ENCODE measurements around the gene ACADL.
"Not testable (repeated sequence)": the region's sequence is repeated elsewhere in the genome, so short reads cannot be mapped to it uniquely, and the experiment has no call there.

ACADL gene

GRCh38 chr2:210199186-210199765 lies 26.0 kb downstream of the ACADL start:
- no peak for DNase-seq

DNA sequence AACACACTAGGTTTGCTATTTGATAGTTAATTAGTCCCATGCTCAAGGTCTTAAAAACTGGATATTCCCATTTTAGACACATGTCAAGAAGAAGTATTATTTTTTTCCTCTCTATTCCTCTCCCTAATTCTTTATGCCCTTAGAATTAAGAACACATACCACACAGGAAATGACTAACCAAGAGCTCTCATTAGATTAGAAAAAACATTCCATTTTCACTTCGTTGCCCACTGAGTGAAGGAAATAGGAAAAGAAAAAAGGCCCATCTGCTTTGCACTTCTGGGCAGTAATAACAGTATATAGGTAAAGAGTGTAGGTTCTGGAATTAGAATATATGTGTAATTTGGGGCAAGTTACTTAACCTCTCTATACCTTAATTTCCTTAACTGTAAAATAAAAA lies 26.9 kb downstream of the ACADL start:
- no peak for DNase-seq

DNA sequence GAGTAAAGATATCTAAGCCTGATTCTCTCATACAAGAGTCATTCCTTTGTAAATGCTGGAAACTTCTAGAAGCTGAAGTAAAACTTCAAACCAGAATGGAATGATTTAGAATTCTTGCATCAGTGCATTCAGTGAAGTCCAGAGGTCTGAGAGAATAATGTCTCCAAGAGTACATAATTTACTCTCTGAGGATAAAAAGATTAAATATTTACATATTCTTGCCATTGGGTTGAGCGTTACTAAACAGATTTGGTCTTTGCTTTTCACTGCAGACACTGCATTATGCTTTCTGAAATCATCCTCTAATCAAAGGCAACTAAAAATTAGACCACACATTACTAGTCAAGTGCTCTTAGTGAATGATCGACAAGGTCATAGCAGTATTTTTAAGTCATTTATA lies 27.5 kb downstream of the ACADL start:
- no peak for DNase-seq

DNA sequence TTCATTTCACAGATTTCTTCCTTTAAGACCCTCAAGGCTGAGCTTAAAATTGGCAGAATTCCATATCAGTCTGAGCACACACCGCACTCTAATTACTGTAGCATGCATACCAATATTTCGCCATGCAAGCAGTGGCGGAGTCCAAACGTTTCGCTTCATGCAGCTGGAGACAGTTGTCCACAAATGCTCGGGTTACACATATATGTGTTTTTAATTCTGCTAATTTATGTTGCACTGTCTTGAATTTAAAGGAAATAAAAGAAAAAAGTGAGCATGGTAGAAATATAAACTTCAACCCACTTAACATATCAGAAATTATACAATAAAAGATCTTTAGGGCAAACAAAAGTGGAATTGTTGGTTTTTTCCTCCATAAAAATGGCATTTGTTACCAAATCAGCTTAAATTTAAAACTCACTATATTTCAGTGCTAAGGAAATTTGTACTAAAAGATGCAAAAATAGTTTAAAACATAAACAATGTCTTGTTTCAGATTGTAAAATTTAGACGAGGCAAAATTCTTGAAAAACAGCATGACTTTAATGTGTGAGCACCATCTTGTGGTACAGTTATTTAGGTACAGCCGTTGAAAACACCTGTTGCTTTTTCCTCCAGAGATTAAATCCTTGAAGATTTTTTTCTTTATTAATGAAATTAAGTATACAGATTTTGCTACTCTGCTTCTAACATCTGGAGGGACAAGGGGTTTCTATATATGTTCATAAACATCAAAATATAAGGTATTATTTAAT lies 30.0 kb downstream of the ACADL start:
- no peak for DNase-seq

DNA sequence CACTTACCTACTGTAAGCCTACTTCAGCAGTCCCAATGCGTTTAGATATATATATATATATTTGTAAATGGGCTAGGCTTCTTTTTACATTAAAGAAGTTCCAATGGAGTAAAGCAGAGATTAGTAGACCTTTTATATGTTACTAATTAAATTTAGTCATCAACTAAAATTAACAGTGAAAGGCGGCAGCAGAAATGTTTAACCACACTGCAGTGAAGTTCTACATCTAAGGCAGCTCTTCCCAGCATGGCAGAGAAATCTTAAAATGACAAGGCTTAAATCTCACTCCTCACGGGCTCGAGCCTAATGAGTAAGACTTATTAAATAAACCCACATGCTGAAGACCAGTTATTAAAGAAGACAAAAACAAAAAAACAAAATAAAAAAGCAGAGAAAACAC lies 34.9 kb downstream of the ACADL start:
- no peak for DNase-seq

- DNase-seq, result no peak
These were observed 35.7 kb downstream of the ACADL start for GRCh38 chr2:210189452-210190138.

- DNase-seq, result no peak
These were observed 36.5 kb downstream of the ACADL start for GRCh38 chr2:210188755-210189154.

DNA sequence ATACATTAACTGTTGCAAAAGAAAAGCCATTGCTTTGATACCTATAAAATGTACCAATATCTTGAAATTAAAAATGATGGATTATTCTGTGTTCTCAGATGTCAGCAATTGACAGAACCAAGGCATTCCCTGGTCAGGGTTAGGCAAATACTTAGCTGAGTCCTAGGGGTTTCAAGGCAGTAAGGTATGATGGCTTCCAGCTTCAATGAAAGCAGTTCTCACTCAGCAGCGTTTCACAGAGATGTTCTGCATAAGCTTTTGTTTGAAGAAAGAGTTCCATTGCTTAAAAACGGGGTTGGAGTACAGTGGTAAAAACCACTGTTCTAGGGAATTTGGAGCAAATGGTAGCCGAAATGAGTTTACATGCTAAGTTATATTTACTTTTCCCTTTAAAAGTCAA lies 37.1 kb downstream of the ACADL start:
- no peak for DNase-seq

- not testable (repeated sequence) for DNase-seq
These were observed 41.3 kb downstream of the ACADL start for GRCh38 chr2:210183936-210184335.

GRCh38 chr2:210181606-210182088 lies 43.6 kb downstream of the ACADL start:
- peak in 1 of 4 experiments; percentile 14 for DNase-seq

GRCh38 chr2:210181033-210181605 lies 44.1 kb downstream of the ACADL start:
- DNase-seq, result not testable (repeated sequence)

- no peak for DNase-seq
These were observed 44.8 kb downstream of the ACADL start for GRCh38 chr2:210180477-210180876.

DNA sequence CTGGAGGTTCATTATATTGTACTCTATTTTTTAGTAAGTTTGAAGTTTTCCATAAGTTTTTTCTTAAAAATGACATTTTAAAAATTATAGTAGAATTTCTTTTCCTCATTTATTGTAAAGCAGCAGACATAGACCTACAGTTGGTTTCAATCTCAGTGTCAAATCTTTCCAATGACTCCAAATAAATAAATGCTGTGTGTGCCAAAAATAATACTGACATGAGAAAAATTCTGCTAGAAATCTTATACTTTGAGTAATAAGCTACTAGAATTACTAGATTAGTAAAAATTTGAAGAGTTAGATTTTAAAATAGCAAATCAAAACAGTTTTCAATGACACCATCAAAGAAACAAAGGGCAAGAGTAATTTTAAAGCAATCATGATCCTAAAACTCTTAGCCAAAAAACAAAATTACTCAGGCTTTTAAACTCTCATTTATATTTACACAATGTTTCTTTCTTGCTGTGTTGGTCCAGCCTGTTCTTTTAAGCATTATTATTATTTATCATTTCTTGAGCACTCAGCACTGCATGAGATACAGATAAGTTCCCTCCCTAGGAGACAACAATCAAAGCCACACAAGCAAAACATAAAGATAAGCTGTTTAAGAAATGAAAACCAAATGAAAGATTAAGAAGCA lies 45.8 kb downstream of the ACADL start:
- no peak for DNase-seq

- DNase-seq, result no peak
These were observed 47.5 kb downstream of the ACADL start for GRCh38 chr2:210177769-210178168.

DNA sequence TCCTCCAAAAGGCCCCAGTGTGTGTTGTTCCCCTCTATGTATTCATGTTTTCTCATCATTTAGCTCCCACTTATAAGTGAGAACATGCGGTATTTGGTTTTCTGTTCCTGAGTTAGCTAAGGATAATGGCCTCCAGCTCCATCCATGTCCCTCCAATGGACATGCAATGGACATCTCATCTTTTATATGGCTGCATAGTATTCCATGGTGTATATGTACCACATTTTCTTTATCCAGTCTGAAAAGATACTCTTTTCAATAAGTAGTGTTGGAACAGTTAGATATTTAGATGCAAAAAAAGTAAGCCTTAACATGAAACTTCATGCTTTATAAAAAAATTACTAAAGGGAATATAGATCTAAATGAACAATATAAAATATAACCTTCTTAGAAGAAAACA lies 48.1 kb downstream of the ACADL start:
- not testable (repeated sequence) for DNase-seq

GRCh38 chr2:210174086-210174485 lies 51.2 kb downstream of the ACADL start:
- DNase-seq, result no peak

GRCh38 chr2:210172219-210172575 lies 53.0 kb downstream of the ACADL start:
- DNase-seq, result no peak

DNA sequence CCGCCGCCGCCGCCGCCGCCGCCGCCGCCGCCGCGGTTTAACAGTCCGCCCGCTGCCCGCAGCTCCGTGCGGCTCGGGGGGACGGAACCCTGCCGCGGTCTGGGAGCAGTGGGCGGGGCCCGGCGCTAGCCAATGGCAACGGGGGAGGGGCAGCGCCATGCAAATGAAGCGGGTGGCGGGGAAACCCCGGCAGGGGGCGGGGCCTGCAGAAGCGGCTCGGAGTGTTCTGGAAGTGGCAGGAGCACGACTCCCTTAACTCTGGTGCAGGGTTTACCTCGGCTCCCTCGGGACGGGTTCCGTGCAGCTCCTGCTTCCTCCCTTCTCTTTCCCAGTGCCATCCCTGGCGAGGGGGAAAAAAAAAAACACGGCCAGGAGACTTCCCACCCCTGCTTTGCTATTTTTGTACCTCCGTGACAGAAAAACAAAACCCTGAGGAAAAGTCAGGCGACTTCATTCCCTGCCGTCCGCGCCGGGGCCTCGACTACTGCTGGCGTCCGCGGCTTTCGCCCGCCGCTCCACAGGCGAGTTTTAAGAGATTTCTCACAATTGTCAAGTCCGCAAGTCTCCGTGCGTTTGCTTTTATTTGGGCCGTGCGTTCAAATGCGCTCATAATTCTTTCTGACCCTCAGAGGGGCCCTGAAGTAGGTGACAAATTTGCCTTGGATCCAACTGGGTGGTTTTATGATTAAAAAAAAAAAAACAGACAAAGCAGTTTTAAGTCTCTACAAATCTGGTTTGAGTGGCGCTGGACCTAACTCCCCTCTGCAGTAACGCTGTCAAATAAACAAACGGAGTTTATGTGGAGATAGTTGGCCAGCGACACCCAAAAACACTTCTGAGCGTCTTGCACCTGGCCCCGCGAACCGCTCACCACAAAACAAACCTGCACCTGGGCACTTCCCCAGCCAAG lies 53.7 kb downstream of the ACADL start, which contains the start of gene KANSL1L:
Gene KANSL1L, minus strand, starts transcription at position 101 of the 910 bp plus-strand sequence. CDS start 16,827 bp downstream, outside the sequence.
- peak; percentile 85 to 97 (median 91) for DNase-seq

- DNase-seq, result peak; percentile 93 to 96 (median 94)
These were observed 54.6 kb downstream of the ACADL start for GRCh38 chr2:210170446-210171303.

DNA sequence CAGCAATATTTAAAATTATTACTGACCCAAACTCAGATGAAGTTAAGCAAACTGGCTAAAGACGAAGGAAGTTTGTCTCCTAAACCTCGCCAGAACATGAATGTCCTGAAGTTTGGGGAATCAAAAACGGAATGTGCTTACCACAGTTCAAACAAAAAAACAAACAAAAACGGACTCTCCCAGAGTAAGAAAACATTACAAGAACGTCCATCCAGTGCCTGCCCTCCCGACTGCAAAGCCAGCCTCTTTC lies 55.1 kb downstream of the ACADL start:
- no peak for DNase-seq

DNA sequence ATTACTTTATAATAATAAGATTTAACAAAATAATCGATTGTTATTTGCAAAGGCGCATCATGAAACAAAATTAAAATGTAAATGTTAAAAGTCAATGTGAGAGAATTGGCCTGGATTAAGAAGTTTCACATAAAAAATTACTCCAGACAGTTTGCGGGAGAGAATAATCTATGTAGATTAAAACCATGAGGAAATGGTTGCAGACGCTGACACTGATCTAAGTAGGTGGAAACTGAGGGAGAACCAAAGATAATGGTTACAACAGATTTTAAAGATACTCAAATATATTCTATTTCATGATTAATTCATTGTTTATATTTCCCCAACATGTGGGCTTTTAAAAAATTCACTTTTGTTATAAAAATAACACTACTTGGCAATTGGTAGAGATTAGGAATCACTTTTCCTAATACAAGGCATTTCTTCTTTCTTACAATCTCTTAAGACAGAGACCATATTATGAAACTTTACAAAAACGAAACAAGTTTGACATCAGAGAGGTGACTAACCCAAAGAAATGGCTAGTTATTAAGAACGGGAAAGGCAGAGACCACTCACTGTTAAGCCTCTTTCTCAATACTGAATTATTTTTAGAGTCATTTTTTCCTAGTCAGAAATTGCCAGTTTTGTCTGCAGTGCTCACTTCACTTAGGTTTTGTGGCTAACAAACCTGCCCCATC lies 55.6 kb downstream of the ACADL start:
- no peak for DNase-seq
